GM12874 (cell line): ENCODE data around the gene SLC7A1.

ENCODE experiments used
- CTCF ChIP-seq: IDR thresholded peaks from 2 replicates; pipeline ENCODE4 v1.5.1; 2011; ENCODE audit warnings: low read depth, mild to moderate bottlenecking, control low read depth, low read length, moderate library complexity; ENCODE audit not compliant: insufficient read depth

SLC7A1 gene

DNA sequence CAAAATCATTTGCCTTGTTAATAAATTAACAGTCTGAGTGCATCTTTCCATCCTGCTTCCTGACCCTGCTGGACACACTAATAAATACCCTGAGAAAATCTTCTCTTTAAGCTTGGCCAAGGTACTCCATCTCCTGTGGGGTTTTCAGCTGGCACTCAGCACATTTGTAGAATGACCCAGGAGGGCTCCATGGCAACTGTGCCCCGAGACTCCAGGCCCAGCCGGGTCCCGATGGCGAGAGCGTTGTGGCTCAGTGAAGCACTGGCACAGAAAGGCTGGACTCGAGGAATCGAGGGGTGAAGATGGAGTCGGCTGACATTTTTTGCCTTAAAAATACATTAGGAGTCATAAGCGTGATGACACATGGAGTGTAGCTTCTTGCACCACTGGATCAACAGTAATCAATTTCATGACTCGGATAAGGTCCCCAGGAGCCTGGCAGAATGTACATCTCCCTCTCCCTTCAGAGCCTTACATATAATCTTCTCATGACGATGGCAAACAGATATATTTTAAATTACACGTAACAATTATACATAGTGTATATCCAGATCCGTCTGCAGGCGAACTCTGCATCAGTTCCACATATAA is 85.4 kb downstream of the SLC7A1 start:
- TF ChIP-seq CTCF: no peak

GRCh38 chr13:29508876-29509252 is 86.6 kb downstream of the SLC7A1 start:
- no peak for TF ChIP-seq CTCF

GRCh38 chr13:29508130-29508875 is 87.2 kb downstream of the SLC7A1 start:
- peak; percentile 97 for TF ChIP-seq CTCF

- no peak for TF ChIP-seq CTCF
Observed at GRCh38 chr13:29507356-29507755, 88.1 kb downstream of the SLC7A1 start.

GRCh38 chr13:29505950-29506349 is 89.5 kb downstream of the SLC7A1 start:
- TF ChIP-seq CTCF: no peak

GRCh38 chr13:29505511-29505910 is 90.0 kb downstream of the SLC7A1 start:
- no peak for TF ChIP-seq CTCF

DNA sequence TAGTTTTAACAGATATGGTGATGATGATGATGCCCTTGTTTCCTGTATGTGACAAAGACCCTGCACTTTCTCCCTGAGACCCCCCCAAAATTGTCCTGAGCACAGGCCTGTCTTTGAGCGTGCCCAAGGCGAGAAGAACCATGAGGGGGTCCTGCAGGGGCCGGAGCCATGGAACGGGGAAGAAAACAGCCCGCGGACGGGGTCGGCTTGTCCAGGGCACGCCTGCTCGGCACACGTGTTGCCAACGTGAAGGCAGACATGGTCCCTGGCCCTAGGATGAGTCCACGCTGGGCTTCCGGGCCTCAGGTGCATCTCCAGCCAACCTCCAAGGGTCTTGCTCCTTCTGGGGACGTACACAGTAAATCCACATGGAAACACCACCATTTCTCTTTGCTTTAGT is 90.8 kb downstream of the SLC7A1 start:
- no peak for TF ChIP-seq CTCF
